ENCODE results near the gene HOXB4. TPM values are rescaled to one million over a fixed set of nuclear protein-coding genes. Genes with fewer than 3 reads are reported as not detected.

Gene HOXB4
- total RNA-seq, 1 donor from 2014 or later, result 3.3 TPM

DNA sequence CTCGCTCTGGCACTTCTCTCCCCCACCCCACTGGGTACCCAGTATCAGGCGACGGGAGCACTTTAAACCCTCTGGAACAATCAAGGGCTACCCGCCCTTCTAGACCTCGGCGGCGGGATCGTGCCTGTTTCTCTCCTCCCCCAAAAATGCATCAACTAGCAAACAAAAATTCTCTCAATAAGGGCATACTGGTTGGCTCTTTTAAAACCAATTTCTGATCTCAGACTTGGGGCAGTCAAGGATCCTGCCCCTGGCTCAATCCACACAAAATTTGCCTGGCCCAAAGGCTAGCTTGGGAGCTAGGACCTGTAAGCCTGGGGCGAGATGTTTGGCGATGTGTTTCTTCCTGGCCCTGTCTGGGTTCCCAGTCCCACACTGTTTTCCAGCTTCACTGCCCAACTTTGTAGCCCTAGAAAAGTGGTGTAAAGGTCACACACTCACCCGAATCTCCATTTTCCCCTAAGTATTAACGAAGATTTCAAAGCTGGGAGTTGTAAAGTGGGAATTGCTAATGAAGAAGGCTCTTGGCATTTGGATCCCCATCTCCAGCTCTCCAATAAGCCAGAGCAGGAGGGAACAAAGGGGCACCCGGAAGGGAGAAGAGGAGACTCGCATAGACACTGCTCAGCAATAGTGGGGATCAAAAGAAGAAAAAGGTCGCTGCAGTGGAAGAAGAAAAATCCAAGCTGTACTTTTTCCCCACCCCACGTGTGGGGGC is 18.9 kb downstream of the HOXB4 start:
- H3K36me3 Mint-ChIP-seq (ENCODE audit: low read depth), result no peaks in the 10 kb centered on the region
- peaks cover 28% of the 10 kb centered on the region for H3K27me3 Mint-ChIP-seq (ENCODE audit: low read depth)
- intact Hi-C loops (cut with micrococcal nuclease), result no loop called here
- no peak overlapping the region for H3K27ac Mint-ChIP-seq
- H3K4me3 Mint-ChIP-seq (ENCODE audit: low read depth), result no peak overlapping the region
- no peaks in the 10 kb centered on the region for H3K9me3 Mint-ChIP-seq
- H3K4me1 Mint-ChIP-seq (ENCODE audit: low read depth), result peaks cover 15% of the 10 kb centered on the region
- no peak for DNase-seq (ENCODE audit: low spot score)

DNA sequence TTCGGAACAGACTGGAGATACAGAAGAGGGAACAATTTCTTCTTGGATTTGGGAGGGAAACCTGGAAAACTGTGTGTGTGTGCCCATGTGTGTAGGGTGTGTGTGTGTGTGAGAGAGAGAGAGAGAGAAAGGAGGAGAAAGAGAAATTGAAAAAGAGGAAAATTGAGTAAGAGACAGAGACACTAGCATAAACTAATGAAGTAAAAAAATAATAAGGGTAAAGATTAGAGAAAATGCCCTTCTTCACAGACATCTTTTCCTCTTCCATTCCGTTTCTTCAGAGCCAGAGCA is 19.4 kb downstream of the HOXB4 start:
- Mint-ChIP-seq H3K4me1 (ENCODE audit: low read depth) (peaks cover 15% of the 10 kb centered on the region), H3K4me3 (ENCODE audit: low read depth) (no peak overlapping the region), H3K36me3 (ENCODE audit: low read depth) (peaks cover under 1% of the 10 kb centered on the region), H3K27ac (no peak overlapping the region), H3K27me3 (ENCODE audit: low read depth) (peaks cover 27% of the 10 kb centered on the region), H3K9me3 (no peaks in the 10 kb centered on the region)
- DNase-seq (ENCODE audit: low spot score), result no peak
- intact Hi-C loops (cut with micrococcal nuclease), result no loop called here

- H3K27me3 Mint-ChIP-seq (ENCODE audit: low read depth), result peaks cover 27% of the 10 kb centered on the region
- peaks cover 3% of the 10 kb centered on the region for H3K36me3 Mint-ChIP-seq (ENCODE audit: low read depth)
- H3K4me3 Mint-ChIP-seq (ENCODE audit: low read depth), result no peak overlapping the region
- no peak for DNase-seq (ENCODE audit: low spot score)
- peaks cover 15% of the 10 kb centered on the region for H3K4me1 Mint-ChIP-seq (ENCODE audit: low read depth)
- intact Hi-C loops (cut with micrococcal nuclease), result no loop called here
- no peaks in the 10 kb centered on the region for H3K9me3 Mint-ChIP-seq
- no peak overlapping the region for H3K27ac Mint-ChIP-seq
These were observed 19.9 kb downstream of the HOXB4 start for GRCh38 chr17:48558057-48558830.

GRCh38 chr17:48556576-48557401 is 21.4 kb downstream of the HOXB4 start:
- no peak for DNase-seq (ENCODE audit: low spot score)
- Mint-ChIP-seq H3K27ac (no peak overlapping the region), H3K27me3 (ENCODE audit: low read depth) (peaks cover 24% of the 10 kb centered on the region), H3K36me3 (ENCODE audit: low read depth) (peaks cover 3% of the 10 kb centered on the region), H3K9me3 (no peaks in the 10 kb centered on the region), H3K4me3 (ENCODE audit: low read depth) (no peak overlapping the region), H3K4me1 (ENCODE audit: low read depth) (peaks cover 15% of the 10 kb centered on the region)
- intact Hi-C loops (cut with micrococcal nuclease), result no loop called here

DNA sequence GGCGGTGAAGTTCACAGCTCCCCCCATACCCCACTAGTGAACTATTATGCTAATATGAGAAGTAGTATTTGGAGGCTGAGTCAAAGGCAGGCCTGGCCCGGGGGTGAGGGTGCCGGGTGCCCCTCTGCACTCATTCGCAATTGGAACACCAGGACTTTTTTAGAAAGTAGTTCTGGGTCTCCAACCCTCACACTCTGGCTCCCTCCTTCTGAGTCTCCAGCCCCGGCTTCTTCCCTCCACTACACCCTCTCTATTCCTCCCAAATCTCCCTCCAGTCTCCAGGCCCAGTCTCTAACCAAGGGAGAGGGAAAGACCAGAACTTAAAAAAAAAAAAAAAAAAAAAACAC is 21.9 kb downstream of the HOXB4 start:
- Mint-ChIP-seq H3K27me3 (ENCODE audit: low read depth) (peaks cover 24% of the 10 kb centered on the region), H3K4me3 (ENCODE audit: low read depth) (no peak overlapping the region), H3K9me3 (no peaks in the 10 kb centered on the region), H3K36me3 (ENCODE audit: low read depth) (peaks cover 3% of the 10 kb centered on the region), H3K4me1 (ENCODE audit: low read depth) (peaks cover 11% of the 10 kb centered on the region), H3K27ac (no peak overlapping the region)
- DNase-seq (ENCODE audit: low spot score), result no peak
- intact Hi-C loops (cut with micrococcal nuclease), result no loop called here

GRCh38 chr17:48555258-48556228 is 22.6 kb downstream of the HOXB4 start:
- Mint-ChIP-seq H3K27ac (no peak overlapping the region), H3K9me3 (no peaks in the 10 kb centered on the region), H3K4me1 (ENCODE audit: low read depth) (peaks cover 9% of the 10 kb centered on the region), H3K27me3 (ENCODE audit: low read depth) (peaks cover 24% of the 10 kb centered on the region), H3K4me3 (ENCODE audit: low read depth) (peak overlapping the region; percentile 79), H3K36me3 (ENCODE audit: low read depth) (peaks cover 3% of the 10 kb centered on the region)
- intact Hi-C loops (cut with micrococcal nuclease), result no loop called here
- DNase-seq (ENCODE audit: low spot score), result no peak

GRCh38 chr17:48554412-48555257 is 23.5 kb downstream of the HOXB4 start:
- Mint-ChIP-seq H3K27ac (no peak overlapping the region), H3K4me1 (ENCODE audit: low read depth) (peaks cover 9% of the 10 kb centered on the region), H3K9me3 (no peaks in the 10 kb centered on the region), H3K36me3 (ENCODE audit: low read depth) (peaks cover 7% of the 10 kb centered on the region), H3K27me3 (ENCODE audit: low read depth) (peaks cover 21% of the 10 kb centered on the region), H3K4me3 (ENCODE audit: low read depth) (peak overlapping the region; percentile 79)
- intact Hi-C loops (cut with micrococcal nuclease), result no loop called here
- DNase-seq (ENCODE audit: low spot score), result no peak

DNA sequence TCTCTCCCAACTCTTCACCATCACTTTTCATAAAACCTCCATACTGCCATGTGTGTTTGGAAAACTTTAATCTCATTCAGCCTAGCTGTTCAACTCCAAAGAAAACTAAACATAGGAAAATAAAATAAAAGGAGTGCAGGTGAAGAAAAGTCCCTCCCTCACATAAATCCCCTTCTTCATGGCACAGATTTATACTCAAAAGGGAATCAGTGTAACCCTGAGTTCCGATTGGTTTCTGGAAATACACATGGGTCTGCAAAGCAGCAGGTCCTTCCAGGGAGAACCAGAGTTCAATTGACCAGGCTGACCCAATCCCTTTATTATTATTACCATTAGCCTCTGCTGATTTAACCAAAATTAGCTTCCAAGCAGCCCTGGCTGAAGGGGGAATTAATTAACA is 24.3 kb downstream of the HOXB4 start:
- intact Hi-C loops (cut with micrococcal nuclease), result no loop called here
- Mint-ChIP-seq H3K36me3 (ENCODE audit: low read depth) (peaks cover 7% of the 10 kb centered on the region), H3K4me3 (ENCODE audit: low read depth) (no peak overlapping the region), H3K9me3 (no peaks in the 10 kb centered on the region), H3K27me3 (ENCODE audit: low read depth) (peaks cover 20% of the 10 kb centered on the region), H3K4me1 (ENCODE audit: low read depth) (peaks cover 12% of the 10 kb centered on the region), H3K27ac (no peak overlapping the region)
- no peak for DNase-seq (ENCODE audit: low spot score)

- no peak for DNase-seq (ENCODE audit: low spot score)
- Mint-ChIP-seq H3K27me3 (ENCODE audit: low read depth) (peaks cover 20% of the 10 kb centered on the region), H3K4me3 (ENCODE audit: low read depth) (no peak overlapping the region), H3K4me1 (ENCODE audit: low read depth) (peaks cover 17% of the 10 kb centered on the region), H3K9me3 (no peaks in the 10 kb centered on the region), H3K27ac (no peak overlapping the region), H3K36me3 (ENCODE audit: low read depth) (peaks cover 7% of the 10 kb centered on the region)
- intact Hi-C loops (cut with micrococcal nuclease), result no loop called here
These were observed 25.0 kb downstream of the HOXB4 start for GRCh38 chr17:48553190-48553547.

DNA sequence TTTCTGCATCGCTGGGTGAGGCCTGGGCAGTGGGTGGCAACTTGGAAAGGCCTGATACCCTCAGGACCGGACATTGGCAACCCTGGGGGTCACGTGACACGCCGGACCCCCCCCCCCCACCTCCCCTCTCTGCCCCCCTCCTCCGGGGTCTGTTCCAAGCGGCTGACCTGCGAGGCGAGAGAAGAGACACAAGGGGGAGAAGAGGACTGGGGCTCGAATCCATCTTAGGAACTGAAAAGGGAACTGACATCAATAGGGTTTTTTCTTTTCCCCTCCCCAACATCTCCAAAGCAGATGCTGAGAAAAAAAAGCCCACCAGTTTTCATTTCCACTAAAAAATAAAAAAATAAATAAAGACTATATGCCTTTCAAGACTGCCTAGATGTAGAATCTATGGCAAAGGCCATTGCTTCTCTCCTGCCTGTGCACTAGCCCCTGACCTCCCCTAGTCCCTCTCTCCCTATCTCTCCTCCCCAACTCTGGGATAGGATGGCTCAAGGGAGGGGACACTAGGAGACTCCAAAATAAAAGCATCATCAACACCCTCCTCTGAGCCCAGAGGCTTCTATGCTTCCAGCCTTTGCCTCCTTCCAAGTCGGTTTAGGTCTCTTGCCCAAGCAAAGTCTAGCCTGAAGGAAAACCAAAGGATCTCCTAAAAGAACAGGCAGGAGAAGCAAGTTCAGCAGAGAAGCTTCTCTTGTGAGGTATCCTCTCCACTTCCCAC is 25.5 kb downstream of the HOXB4 start:
- Mint-ChIP-seq H3K4me3 (ENCODE audit: low read depth) (no peak overlapping the region), H3K4me1 (ENCODE audit: low read depth) (peaks cover 21% of the 10 kb centered on the region), H3K9me3 (no peaks in the 10 kb centered on the region), H3K27me3 (ENCODE audit: low read depth) (peaks cover 20% of the 10 kb centered on the region), H3K27ac (no peak overlapping the region), H3K36me3 (ENCODE audit: low read depth) (peaks cover 7% of the 10 kb centered on the region)
- no peak for DNase-seq (ENCODE audit: low spot score)
- intact Hi-C loops (cut with micrococcal nuclease), result no loop called here

Data from activated T-helper 2 cell treated with anti-CD3 and anti-CD28 coated beads, Interferon-gamma antibody, Interleukin-2, Interleukin-4, amounts not matched to agents 10 μg/mL and 5 μg/mL and 100 μg/mL, durations not matched to agents 14 hours and 24 hours and 36 hours (primary cell).